Thoracic aorta (tissue), 2 donors: ENCODE data around the gene PLSCR3. TPM values are rescaled to one million over a fixed set of nuclear protein-coding genes. Genes with fewer than 3 reads are reported as not detected.

ENCODE experiments used
- ATAC-seq: fragments of 150-250 bp; one replicate; pipeline ENCODE4 v1.8.0; 2017; ENCODE audit warnings: low read depth; ENCODE audit not compliant: insufficient number of reproducible peaks, low FRiP score
- DNase-seq: peaks from one replicate; pipeline ENCODE4 v3.0.0-alpha.2; 2020; ENCODE audit warnings: low spot score
- H3K27ac ChIP-seq, 2 donors: fragments of 200-600 bp; sonication (generic); 1 replicate in 1 of 2; 2 replicates in 1 of 2; pipeline ENCODE4 v1.5.1; 2016; ENCODE audit warnings: mild to moderate bottlenecking in 2 of 2, moderate library complexity in 2 of 2
- H3K27me3 ChIP-seq: fragments of 200-600 bp; sonication (generic); replicated peaks from 2 replicates; pipeline ENCODE4 v1.6.0; 2016; ENCODE audit warnings: mild to moderate bottlenecking; ENCODE audit not compliant: insufficient read depth
- H3K36me3 ChIP-seq: fragments of 200-600 bp; sonication (generic); one replicate; pipeline ENCODE4 v1.5.1; 2016
- H3K4me1 ChIP-seq, 2 donors: fragments of 200-600 bp; sonication (generic); 1 replicate in 1 of 2; 2 replicates in 1 of 2; pipeline versions ENCODE4 v1.5.1 to v1.6.0; 2016; ENCODE audit warnings: low read depth in 2 of 2, mild to moderate bottlenecking in 1 of 2; ENCODE audit not compliant: control insufficient read depth in 1 of 2
- H3K4me3 ChIP-seq: fragments of 200-600 bp; sonication (generic); 2 replicates; pipeline ENCODE4 v1.5.1; 2016; ENCODE audit warnings: mild to moderate bottlenecking
- H3K9me3 ChIP-seq: fragments of 200-600 bp; sonication (generic); 2 replicates; pipeline ENCODE4 v1.5.1; 2016
- CTCF ChIP-seq: fragments of 200-600 bp; sonication (generic); IDR thresholded peaks from one replicate; pipeline ENCODE4 v1.5.1; 2019; ENCODE audit warnings: antibody characterized with exemption
- total RNA-seq, 2 donors: library from RNA; depleted of rRNA; stranded (reverse); fragments of >200 nt; gene quantifications; one replicate each; pipeline versions ENCODE4 v1.1.0 to v1.2.3, GENCODE V29; 2016

Gene PLSCR3
- total RNA-seq, result 10 to 100 TPM; 31.0 to 49.4 TPM

DNA sequence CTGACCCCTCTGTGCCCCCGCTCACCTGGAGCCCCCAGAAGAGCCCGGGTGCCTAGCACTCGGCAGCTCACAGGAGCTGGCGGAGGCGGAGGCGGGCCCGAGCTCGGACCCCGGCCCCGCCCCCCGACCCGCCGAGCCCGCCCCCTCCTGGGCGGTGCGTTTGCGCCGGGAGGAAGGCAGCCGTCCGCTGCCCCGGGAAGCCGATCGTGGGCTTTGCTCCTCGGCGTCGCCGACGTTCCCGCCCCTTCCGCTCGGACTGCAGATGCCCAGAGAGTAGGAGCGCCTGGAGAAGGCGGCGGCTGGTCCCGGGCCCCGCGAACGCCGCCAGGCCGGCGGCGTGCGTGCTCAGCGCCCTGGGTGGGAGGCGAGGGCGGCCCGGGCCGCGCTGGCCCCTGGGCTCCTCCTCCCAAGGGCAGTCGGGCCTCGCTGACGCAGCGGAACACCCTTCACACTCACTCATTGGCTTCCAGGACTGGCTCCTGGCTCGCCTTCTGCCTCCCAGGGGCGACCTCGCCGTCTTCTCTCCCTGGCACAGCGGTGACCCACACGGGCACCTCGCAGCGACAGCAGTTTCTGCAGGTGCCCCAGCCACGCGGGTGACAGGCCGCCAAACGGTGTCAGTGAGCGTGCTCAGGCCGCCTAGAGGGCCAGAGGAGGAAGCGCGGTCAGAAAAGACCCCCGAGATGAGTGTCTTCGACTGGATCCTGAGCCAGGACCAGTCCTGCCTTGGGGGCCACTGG lies at the start of gene PLSCR3:
Gene PLSCR3 (minus strand): TSS at position 74 of the 740 bp plus-strand sequence. CDS start 415 bp downstream, outside the sequence.
- peak within 1 kb of the TSS; percentile 84 to 88 for H3K27ac ChIP-seq
- H3K4me3 ChIP-seq, result peak within 1 kb of the TSS; percentile 84
- ATAC-seq (peak; percentile 88), DNase-seq (peak; percentile 41)
- H3K36me3 ChIP-seq, result peaks cover 14% of the 10 kb centered on the region
- H3K27me3 ChIP-seq, result no peaks in the 10 kb centered on the region
- peaks cover 6 to 10% of the 10 kb centered on the region in 2 donors for H3K4me1 ChIP-seq
- TF ChIP-seq CTCF, result peak; percentile 44
- no peaks in the 10 kb centered on the region for H3K9me3 ChIP-seq

DNA sequence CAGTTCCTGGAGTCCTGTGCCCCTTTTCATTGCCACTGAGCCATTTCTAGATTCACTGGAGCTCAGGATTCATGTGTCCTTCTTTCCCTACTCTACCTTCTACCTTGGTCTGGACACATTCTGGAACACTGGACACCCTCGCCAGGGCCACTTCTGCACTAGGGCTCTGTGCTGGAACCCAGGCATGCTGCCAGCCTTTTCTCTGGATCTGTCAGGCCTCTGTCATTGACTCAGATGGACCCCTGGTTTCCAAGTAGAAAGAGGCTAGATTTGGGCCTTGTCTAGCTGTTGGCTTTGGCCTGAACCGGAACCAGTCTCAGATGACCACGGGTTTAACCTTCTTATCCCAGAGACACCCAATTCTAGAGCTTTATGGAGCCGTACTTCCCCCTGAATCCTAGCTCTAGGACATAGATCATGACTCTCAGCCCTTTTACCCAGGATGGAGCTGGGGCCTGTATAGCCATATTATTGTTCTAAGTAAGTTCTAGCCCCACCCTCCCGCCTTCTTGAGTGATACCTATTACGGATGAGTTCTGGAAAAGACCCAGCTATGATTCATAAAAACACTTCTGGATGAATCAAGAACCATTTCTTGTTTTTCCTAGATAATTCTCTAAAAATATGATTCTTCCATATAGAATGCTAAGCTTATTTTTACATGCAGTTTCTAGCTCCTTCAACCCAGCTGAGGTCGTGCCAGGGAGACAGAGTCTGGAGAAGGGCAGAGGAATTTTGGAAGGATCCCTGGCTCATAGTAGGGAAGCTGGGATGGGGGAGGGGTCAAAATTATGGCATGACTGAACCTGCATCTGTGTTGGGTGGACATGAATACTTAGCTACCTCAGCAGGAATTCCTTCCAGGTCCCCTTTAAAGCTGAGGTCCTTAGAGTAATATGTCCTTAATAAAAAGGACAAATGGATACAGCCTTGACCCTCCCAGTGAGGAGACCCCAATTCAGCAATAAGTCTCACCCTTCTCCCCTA lies 49.5 kb upstream of the PLSCR3 start:
- Histone ChIP-seq H3K36me3 (no peaks in the 10 kb centered on the region), H3K27ac (no peak overlapping the region), H3K9me3 (no peaks in the 10 kb centered on the region), H3K4me3 (no peak overlapping the region), H3K27me3 (peaks cover 16% of the 10 kb centered on the region), H3K4me1 (peaks cover 16 to 40% of the 10 kb centered on the region in 2 donors)
- DNase-seq (no peak), ATAC-seq (no peak)
- no peak for TF ChIP-seq CTCF

GRCh38 chr17:7442142-7442541 lies 47.8 kb upstream of the PLSCR3 start:
- peaks cover 27 to 55% of the 10 kb centered on the region in 2 donors for H3K4me1 ChIP-seq
- no peaks in the 10 kb centered on the region for H3K36me3 ChIP-seq
- H3K27me3 ChIP-seq, result peaks cover 5% of the 10 kb centered on the region
- no peak overlapping the region for H3K4me3 ChIP-seq
- H3K27ac ChIP-seq, result no peak overlapping the region
- no peak for TF ChIP-seq CTCF
- ATAC-seq (no peak), DNase-seq (no peak)
- no peaks in the 10 kb centered on the region for H3K9me3 ChIP-seq

GRCh38 chr17:7441266-7441665 lies 46.9 kb upstream of the PLSCR3 start:
- Histone ChIP-seq H3K4me1 (peaks cover 32 to 64% of the 10 kb centered on the region in 2 donors), H3K36me3 (no peaks in the 10 kb centered on the region), H3K9me3 (no peaks in the 10 kb centered on the region), H3K27me3 (peaks cover 5% of the 10 kb centered on the region), H3K27ac (no peak overlapping the region), H3K4me3 (no peak overlapping the region)
- no peak for DNase-seq
- TF ChIP-seq CTCF, result no peak
- ATAC-seq, result no peak

DNA sequence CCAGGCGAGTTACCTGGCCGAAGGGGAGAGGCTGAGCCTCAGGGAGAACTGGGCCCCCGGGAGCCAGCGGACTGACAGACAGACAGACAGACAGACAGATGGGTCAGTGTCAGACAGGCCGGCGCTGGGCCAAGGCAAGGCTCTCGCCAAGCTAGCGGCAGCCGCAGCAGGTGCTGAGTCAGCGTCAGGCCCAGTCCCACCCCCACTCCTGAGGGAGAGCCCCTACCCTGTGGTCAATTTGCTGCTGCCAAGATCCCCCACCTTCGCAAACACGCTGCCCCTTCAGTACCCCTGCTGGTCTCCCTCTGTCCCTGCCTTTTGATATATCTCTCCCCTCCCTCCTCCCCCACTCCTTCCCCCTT lies 46.5 kb upstream of the PLSCR3 start:
- peaks cover 5% of the 10 kb centered on the region for H3K27me3 ChIP-seq
- ATAC-seq, result no peak
- no peak for DNase-seq
- peaks cover 32 to 66% of the 10 kb centered on the region in 2 donors for H3K4me1 ChIP-seq
- no peaks in the 10 kb centered on the region for H3K9me3 ChIP-seq
- peak overlapping the region; percentile 63 for H3K4me3 ChIP-seq
- H3K27ac ChIP-seq, result no peak overlapping the region
- TF ChIP-seq CTCF, result no peak
- no peaks in the 10 kb centered on the region for H3K36me3 ChIP-seq
